ENCODE results near the gene KCND3.

Gene KCND3

DNA sequence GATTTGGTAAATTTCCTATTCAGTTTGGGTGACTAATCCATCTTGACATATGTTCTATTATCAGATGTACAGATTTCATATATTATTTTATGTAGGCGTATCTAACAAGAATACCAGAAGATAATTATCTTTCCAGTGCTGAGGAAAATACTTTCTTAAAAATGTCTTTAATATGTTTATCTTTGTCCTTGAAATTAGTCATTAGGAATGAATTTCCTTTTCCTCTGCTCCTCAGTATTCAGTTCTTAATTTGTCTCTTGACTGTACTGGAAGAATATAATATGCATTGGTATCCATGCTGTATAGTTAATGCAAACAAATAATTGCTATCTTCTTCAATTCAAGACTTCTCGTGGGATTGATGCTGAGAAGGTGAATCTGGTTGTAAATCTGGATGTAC, 227.1 kb downstream of the KCND3 start:
- no peak overlapping the region for H3K27ac ChIP-seq (ENCODE audit: low read depth, low read length, poor library complexity, severe bottlenecking)
- no peak overlapping the region for H3K4me2 ChIP-seq (ENCODE audit: low read length)
- H3K36me3 ChIP-seq (ENCODE audit: insufficient read depth, low read length): peaks cover 93% of the 10 kb centered on the region
- no peaks in the 10 kb centered on the region for H3K9me2 ChIP-seq (ENCODE audit: low read depth, low read length)
- no peak overlapping the region for H3K4me3 ChIP-seq (ENCODE audit: low read depth, low read length, poor library complexity, severe bottlenecking)
- peaks cover 7% of the 10 kb centered on the region for H3K4me1 ChIP-seq (ENCODE audit: insufficient read depth, low read length, severe bottlenecking)
- no peaks in the 10 kb centered on the region for H3F3A ChIP-seq (ENCODE audit: insufficient read depth, low read length)
- no peaks in the 10 kb centered on the region for H3K27me3 ChIP-seq (ENCODE audit: insufficient read depth, low read length)
- no peak for TF ChIP-seq EZH2 (IDR thresholded peaks at IDR 0.05; ENCODE audit: borderline replicate concordance, low read length)
- TF ChIP-seq, protein P1, sequence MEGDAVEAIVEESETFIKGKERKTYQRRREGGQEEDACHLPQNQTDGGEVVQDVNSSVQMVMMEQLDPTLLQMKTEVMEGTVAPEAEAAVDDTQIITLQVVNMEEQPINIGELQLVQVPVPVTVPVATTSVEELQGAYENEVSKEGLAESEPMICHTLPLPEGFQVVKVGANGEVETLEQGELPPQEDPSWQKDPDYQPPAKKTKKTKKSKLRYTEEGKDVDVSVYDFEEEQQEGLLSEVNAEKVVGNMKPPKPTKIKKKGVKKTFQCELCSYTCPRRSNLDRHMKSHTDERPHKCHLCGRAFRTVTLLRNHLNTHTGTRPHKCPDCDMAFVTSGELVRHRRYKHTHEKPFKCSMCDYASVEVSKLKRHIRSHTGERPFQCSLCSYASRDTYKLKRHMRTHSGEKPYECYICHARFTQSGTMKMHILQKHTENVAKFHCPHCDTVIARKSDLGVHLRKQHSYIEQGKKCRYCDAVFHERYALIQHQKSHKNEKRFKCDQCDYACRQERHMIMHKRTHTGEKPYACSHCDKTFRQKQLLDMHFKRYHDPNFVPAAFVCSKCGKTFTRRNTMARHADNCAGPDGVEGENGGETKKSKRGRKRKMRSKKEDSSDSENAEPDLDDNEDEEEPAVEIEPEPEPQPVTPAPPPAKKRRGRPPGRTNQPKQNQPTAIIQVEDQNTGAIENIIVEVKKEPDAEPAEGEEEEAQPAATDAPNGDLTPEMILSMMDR (IDR thresholded peaks at IDR 0.05; ENCODE audit: low read length): no peak
- H4K20me1 ChIP-seq (ENCODE audit: insufficient read depth, low read length): no peaks in the 10 kb centered on the region
- H3K79me2 ChIP-seq (ENCODE audit: insufficient read depth, low read length): peaks cover 4% of the 10 kb centered on the region
- no peak overlapping the region for H3K9ac ChIP-seq (ENCODE audit: low read length)
- H2AFZ ChIP-seq (ENCODE audit: low read length): no peak overlapping the region
- H3K9me3 ChIP-seq (ENCODE audit: low read length): no peaks in the 10 kb centered on the region

DNA sequence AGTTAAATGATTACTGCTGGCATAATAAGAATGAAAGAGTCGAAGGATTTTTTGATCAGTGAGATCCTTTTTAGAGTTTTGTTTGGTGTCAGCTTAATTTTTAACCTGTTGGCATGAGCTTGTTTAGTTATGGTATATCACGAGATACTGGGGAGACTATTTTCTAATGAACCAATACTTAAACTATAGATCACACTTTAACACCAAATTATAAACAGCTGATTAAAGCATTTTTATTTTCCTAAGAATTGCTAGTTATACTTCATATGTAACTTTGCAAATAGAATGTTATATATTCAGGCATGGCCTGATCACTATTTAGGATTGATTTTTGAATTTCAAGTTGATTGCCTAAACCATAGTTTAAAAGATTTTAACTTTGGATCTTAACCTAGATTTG, 227.8 kb downstream of the KCND3 start:
- H3K4me1 ChIP-seq (ENCODE audit: insufficient read depth, low read length, severe bottlenecking): peaks cover 13% of the 10 kb centered on the region
- peaks cover 94% of the 10 kb centered on the region for H3K36me3 ChIP-seq (ENCODE audit: insufficient read depth, low read length)
- no peaks in the 10 kb centered on the region for H3K27me3 ChIP-seq (ENCODE audit: insufficient read depth, low read length)

DNA sequence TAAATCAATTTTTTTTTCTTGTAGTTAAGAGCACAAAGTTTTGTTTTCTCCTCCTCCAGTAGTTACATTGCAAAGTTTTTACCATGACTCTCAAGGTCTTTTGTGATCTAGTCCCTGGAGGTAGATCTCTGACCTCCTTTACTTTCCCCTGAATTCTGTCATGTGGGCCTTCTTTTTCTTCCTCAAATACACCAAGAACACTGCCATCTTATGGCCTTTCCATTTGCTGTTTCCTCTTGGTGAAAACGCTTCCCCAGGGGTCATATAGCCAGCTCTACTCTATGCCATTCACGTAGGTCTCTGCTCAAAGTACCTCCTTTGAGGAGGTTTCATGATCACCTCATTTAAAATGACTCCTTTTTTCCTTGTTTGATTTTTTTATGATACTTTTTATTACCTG, 231.1 kb downstream of the KCND3 start:
- no peaks in the 10 kb centered on the region for H3K9me3 ChIP-seq (ENCODE audit: low read length)
- H3K79me2 ChIP-seq (ENCODE audit: insufficient read depth, low read length): peaks cover 15% of the 10 kb centered on the region
- peaks cover 27% of the 10 kb centered on the region for H3K4me1 ChIP-seq (ENCODE audit: insufficient read depth, low read length, severe bottlenecking)
- H3K4me3 ChIP-seq (ENCODE audit: low read depth, low read length, poor library complexity, severe bottlenecking): no peak overlapping the region
- H2AFZ ChIP-seq (ENCODE audit: low read length): no peak overlapping the region
- H3F3A ChIP-seq (ENCODE audit: insufficient read depth, low read length): no peaks in the 10 kb centered on the region
- peaks cover 60% of the 10 kb centered on the region for H3K36me3 ChIP-seq (ENCODE audit: insufficient read depth, low read length)
- H3K4me2 ChIP-seq (ENCODE audit: low read length): no peak overlapping the region
- no peak overlapping the region for H3K9ac ChIP-seq (ENCODE audit: low read length)
- no peaks in the 10 kb centered on the region for H3K27me3 ChIP-seq (ENCODE audit: insufficient read depth, low read length)
- H4K20me1 ChIP-seq (ENCODE audit: insufficient read depth, low read length): no peaks in the 10 kb centered on the region
- H3K9me2 ChIP-seq (ENCODE audit: low read depth, low read length): no peaks in the 10 kb centered on the region
- H3K27ac ChIP-seq (ENCODE audit: low read depth, low read length, poor library complexity, severe bottlenecking): no peak overlapping the region
- no peak for TF ChIP-seq EZH2 (IDR thresholded peaks at IDR 0.05; ENCODE audit: borderline replicate concordance, low read length)
- TF ChIP-seq, protein P1 (IDR thresholded peaks at IDR 0.05; ENCODE audit: low read length): peak; percentile 18; the same call in 1 of the 2 replicates

More for the DNA sequence above, 227.8 kb downstream of the KCND3 start:
- Histone ChIP-seq H3K9ac (ENCODE audit: low read length) (no peak overlapping the region), H3F3A (ENCODE audit: insufficient read depth, low read length) (no peaks in the 10 kb centered on the region), H2AFZ (ENCODE audit: low read length) (no peak overlapping the region), H3K4me2 (ENCODE audit: low read length) (no peak overlapping the region), H3K9me3 (ENCODE audit: low read length) (no peaks in the 10 kb centered on the region), H3K27ac (ENCODE audit: low read depth, low read length, poor library complexity, severe bottlenecking) (no peak overlapping the region), H3K9me2 (ENCODE audit: low read depth, low read length) (no peaks in the 10 kb centered on the region), H4K20me1 (ENCODE audit: insufficient read depth, low read length) (no peaks in the 10 kb centered on the region), H3K79me2 (ENCODE audit: insufficient read depth, low read length) (peaks cover 10% of the 10 kb centered on the region), H3K4me3 (ENCODE audit: low read depth, low read length, poor library complexity, severe bottlenecking) (no peak overlapping the region)
- no peak for TF ChIP-seq EZH2 (IDR thresholded peaks at IDR 0.05; ENCODE audit: borderline replicate concordance, low read length)
- TF ChIP-seq, protein P1 (IDR thresholded peaks at IDR 0.05; ENCODE audit: low read length): no peak
